NCI-H82 (cell line): ENCODE measurements around the gene CADM2.

Source experiments
- DNase-seq: peaks from one replicate; lab custom pipeline; 2025; lab: John Stamatoyannopoulos, UW

The CADM2 gene

DNA sequence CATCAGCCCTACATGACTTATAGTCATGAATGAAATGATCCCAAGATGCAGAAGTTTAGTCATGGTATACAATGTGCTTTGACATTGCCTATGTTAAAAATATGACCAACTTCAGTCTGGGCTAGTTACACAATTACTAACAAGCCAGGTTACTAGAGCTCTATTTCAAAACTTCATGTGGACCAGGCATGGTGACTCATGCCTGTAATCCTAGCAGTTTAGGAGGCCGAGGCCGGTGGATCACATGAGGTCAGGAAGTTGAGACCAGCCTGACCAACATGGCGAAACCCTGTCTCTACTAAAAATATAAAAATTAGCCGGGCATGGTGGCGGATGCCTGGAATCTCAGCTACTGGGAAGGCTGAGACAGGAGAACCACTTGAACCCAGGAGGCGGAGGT, 613.0 kb downstream of the CADM2 start:
- DNase-seq = no peak

DNA sequence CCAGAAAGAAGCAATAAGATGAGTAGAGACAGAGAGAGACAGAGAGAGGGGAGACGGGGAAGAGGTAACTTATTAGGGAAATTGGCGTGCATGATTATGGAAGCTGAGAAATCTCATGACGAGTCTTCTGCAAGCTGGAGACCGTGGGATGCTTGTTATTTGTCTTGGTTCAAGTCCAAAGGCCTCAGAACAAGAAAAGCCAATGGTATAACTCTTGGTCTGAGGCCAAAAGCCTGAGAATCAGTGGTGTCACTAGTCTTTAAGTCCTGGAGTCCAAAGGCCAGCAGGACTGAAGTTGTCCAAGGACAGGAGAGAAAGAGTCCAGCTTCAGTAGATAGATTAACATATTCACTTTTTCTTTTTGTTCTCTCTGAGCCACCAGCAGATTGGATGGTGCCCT, 613.6 kb downstream of the CADM2 start:
- DNase-seq = no peak

DNA sequence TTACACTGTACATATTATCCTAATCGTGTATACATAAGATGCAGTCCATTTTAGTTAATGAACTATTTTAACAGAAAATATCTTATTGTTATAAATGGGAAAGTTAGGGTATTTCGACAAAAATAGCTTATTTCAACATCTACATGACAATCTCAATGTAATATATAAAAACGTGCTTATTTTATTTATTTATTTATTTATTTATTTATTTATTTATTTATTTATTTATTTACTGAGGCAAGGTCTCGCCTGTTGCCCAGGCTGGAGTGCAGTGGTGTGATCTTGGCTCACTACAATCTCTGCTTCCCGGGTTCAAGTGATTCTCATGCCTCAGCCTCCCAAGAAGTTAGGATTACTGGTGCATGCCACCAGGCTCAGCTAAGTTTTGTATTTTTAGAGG, 614.2 kb downstream of the CADM2 start:
- no peak for DNase-seq

DNA sequence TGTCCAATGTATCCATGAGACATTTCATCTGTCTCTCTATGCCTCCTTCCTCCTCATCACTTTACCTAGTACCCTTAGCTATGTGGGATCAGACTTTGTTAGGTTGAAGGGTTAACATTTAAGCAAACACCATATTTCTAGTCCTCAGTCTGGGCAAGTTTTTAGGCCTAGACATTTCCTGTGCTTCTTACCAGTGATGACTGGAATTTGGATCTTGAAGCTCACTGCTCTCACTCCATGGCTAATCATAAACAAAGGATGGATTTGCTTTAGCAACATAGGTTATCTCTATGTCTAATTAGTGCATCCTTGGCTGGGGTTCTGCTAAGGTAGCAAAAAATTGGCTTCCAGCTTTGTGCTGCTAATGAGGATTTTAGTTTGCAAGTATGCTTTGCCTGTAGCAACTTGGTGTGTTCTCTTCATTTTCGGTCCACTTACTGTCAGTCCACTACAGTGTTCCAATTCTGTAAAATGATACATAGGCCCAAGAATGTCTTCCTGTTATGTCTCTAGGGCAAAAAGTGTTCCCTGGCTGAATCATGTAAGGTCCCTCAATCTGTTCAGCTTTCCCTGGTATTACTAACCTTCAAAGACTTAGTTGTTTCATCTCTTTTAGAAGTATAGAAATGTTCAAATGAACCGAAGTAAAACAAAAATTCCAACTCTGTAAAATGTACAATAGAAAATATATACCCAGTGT, 615.4 kb downstream of the CADM2 start:
- DNase-seq = no peak

DNA sequence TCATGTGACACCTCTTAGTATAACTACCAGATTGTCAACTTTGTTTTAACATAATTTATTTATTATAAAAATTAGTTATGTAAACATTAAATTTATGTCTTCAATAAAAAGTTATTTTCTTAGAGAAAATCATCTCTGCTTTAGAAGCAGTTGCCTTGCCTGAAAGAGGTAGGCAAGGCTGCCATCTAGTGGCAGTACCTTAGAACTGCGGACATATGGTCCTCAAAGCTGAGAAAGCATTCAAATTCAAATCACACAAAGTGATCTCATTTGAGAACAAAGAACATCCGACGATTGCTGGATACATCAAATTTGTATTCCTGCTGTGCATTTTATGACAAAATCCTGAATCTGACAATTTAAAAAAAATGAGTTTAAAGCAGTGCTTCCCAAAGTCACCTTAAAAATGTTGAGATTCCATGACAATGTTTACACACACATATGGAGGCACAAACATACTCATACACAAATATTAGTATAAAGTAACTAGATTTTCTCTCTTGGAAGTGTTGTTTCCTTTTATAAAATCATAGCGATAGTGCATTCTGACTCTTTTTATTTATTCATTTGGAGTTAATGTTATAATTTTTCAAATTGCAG, 617.4 kb downstream of the CADM2 start:
- peak; percentile 62 for DNase-seq

DNA sequence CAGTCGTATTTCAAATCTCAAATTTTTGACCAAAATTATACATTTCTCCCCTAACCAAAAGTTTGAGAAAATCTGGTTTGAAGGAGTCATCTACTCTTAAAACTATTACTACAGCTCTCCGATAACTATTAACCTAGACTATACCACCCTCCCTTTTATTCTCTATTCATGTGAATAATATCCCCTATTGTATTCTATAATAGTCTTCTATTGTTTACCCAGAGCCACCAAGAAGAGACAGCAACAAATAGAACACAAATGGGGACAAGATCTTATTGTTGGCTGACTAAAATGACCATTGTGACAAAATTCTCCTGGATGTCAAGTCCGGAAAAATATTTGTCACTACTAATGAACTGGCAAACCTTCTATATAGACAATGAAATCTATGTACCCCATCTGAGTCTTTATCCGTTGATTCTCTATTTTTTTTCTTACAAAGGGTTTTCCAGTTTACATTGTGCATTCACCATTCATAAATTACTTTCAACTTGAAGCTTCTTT, 618.0 kb downstream of the CADM2 start:
- DNase-seq = no peak

DNA sequence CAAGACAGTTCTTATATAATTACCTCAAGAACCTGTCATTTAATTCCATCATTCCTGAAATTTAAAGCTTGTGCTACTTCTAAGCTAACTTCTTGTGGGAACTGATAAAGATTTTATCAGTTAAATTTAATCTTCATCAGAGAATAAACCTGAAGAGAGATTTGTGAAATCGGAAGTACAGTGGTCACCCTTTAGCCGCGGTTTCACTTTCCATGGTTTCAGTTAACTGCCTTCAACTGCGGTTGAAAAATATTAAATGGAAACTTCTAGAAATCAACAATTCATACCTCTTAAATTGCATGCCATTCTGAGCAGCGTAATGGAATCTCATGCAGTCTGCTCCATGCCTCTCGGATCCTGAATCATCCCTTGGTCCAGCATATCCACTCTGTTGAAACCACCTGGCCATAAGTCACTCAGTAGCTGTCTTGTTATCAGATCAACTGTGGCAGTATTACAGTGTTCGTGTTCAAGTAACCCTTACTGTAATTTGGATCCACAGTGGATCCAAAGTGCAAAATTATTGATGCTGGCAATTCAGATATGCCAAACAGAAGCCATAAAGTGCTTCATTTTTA, 626.1 kb downstream of the CADM2 start:
- no peak for DNase-seq

DNA sequence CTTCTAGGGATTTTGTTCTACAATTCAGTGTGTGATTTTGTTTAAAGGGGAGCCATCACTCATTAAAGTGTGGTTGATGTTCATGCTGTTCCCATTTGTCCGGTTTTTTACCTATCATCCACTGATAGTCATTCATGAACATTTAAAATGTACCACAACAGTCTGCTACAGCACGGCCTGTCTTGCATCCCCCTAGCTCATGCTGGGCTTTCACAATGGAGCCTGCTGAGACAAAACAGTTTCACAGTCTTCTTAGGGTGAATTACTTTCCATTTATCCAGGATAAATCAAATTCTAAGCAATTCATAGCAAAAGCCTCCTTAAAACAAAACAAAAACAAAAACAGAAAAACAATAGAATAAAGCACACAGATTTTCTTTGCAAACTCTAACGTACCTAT, 627.2 kb downstream of the CADM2 start:
- DNase-seq = no peak

DNA sequence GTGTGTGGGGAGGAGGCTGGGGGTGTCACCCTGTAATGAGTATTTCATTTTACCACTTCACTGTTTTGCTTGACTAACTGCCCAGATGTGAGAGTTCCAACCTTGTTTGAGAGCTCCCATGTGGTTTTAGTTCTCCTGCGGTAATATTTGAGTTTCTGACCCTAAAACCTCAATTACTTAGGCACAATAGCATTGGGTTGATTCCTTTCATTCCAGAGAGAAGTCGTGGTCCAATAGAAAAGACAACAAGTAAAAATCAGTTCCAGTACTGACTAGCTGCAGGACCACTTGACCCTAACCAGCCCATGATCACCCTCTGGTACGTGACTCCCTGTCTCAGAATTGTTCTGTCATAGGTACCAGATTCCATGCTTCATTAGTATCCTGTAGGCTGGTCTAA, 630.4 kb downstream of the CADM2 start:
- no peak for DNase-seq

DNA sequence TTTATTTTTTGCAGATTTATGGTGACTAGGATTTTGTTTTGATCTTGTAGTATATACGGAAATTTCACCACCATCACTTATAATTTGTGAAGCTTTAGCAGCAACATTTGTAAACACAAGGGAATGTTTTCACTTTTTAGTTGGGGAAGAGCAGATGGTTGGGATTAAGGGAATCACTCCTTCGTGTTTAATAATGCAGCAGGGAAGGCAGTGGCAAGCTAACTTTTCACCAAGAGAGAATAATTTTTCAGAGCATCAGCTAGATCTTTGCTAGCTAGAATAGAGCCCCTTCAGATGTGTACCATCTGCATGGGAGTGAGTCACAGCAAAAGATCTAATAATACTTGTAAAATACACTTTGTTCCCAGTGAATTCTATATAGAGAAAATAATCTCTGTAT, 632.7 kb downstream of the CADM2 start:
- DNase-seq = peak; percentile 54

DNA sequence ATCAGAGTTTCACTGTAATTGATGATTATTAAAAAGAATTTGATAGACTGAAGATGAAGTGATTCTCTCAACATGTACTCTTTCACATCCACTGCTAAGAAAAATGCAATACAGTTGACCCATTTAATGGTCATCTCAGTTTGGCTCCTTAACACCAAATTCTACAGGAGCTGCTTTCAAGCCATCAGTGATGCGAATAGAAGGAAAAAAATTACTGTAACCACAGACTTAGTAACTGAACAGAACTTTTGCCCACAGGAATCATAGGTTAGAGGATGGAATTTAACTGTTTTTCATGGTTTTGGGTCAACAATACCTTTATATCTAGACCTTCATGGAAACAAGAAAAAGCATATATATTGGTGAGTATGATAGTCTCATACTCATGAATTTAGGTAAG, 633.5 kb downstream of the CADM2 start:
- DNase-seq = no peak

DNA sequence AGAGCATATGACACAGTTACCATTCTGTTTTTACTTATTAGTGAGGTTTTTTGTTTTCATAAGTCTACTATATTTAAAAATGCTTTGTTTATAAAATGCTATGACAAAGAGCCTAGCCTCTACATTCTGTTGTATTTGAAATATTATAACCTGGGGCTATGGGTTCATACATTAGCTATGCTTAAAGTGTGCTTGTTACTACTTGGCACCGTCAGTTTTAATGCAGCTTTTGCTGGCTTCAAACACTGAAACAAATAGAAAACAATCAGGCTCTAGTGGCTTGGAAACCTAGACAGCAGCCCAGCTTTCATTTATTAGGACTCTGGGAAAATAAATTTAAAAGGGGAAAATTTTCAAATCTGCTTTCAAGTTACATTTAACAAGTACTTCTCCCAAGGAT, 635.9 kb downstream of the CADM2 start:
- DNase-seq = no peak

DNA sequence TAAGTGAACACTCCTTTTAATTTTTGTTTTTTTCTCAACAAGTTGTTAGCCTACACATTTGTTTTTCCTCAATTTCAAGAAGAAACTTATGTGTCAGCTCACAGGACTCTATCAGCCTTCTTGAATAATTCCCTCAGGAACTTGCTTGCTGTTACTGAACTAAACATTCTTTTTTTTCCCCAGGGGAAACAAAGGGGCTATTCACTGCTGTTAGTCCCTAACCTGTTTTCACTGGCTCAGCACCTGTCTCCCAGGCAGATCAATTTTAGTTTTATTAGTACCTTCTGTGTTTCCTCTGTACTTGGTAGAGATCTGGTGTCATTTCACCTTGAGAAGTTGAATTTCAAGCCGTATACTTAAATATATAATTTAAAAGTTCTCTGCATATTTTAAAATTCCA, 644.6 kb downstream of the CADM2 start:
- no peak for DNase-seq

DNA sequence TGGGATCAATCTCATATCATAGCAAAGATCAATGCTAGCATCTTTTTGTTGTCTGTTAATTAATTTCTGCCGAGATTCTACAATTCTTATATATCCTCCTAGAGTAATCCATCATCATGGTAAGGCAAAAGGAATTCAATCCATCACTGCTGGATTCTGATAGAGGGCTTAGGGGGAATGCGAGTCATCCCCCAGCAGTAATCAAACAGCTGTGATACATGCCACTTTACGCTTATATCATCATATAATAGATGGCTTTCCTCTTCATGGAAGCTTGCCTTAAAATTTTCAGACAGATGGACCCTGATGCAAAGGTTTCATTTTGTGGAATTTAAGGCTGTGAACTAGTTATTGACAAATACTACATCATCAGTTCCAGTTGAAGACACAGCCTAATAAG, 645.9 kb downstream of the CADM2 start:
- DNase-seq = peak; percentile 3

DNA sequence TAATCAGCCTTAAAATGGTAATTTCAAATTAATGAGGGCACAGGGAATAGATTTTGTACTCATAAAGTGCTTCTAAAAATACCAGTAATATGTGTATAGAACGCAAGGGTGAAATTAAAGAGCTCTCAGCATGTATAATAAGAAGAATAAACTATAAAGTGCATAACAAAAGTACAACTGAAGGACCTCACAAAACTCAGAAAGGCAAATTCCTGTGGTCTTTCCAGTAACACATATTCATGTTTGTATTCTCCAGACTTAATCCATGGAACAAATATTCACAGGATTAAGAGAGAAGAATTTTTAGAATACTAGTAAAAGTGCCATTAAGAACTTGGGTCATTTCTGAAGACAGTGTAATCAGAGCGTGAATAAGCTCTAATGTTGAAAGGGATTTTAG, 646.3 kb downstream of the CADM2 start:
- no peak for DNase-seq

DNA sequence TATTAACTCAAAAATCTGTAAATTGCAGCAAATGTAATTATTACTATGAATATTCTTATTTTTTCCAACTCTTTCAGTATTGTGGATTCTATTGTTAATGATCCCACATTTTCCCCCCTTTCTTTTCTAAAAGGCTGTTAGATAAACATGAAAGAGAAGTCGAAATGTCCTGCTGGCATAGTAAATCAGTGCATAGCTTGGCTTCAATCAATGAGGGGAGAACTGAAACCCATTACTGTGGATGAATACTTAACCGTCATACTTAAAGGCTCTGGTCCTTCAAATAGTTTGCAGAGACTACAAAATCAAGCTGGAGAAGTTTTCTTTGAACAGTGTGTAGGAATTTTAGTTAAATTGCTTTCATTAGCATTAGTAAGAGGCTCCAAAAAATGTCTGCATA, 667.9 kb downstream of the CADM2 start:
- DNase-seq = no peak

DNA sequence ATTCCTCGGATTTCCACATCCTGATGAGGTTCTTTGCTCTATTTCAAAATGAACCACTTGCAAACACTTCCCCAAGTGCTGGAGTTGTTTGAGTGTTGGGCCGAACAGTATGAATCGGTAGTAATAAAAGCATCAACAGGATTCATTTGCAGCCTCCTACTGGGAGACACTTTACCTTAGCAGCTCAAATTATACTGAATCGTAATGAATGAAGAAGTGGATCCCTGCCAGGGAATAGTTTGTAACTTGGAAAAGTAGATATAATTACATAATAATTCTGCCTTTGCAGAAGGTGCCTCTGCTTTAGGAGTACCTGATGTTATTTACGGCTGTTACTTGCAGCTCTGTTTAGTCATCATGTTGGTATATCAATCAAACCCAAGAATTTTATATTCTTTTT, 669.1 kb downstream of the CADM2 start:
- no peak for DNase-seq

DNA sequence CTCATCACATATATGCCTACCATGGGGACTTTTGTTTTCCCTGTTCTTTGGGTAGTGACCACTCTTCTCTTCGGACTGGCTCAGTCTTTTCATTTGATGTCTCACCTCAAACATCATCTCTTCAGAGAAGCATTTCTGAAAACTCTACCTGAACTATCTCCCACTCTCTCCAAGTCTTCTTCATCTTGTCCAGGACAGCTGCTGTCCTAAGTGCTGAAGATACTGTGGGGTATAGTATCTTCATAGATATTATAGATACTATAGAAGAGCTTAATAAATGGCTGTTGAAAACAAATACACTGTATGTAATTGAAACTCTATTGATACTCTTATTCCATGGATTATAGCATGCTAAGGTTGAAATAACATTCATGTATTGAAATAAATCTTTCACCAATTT, 672.3 kb downstream of the CADM2 start:
- no peak for DNase-seq

DNA sequence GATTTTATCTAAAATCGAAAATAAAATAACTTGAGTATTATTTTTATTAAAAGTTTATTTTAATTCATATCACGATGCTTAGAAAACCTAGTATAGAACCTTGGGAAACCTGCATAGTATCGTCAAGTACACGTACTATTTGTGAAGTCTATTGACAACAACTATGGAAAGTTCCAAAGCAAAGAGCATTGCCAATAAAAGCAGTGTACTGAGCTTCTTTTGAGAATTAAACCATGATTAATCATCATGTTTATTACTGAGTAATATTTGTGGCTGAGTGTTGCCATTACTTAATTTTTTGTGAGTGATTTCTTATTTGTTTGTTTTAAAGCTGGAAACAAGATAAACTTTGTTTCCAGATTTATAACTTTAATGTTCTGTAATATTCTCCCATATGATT, 674.1 kb downstream of the CADM2 start:
- DNase-seq = no peak

DNA sequence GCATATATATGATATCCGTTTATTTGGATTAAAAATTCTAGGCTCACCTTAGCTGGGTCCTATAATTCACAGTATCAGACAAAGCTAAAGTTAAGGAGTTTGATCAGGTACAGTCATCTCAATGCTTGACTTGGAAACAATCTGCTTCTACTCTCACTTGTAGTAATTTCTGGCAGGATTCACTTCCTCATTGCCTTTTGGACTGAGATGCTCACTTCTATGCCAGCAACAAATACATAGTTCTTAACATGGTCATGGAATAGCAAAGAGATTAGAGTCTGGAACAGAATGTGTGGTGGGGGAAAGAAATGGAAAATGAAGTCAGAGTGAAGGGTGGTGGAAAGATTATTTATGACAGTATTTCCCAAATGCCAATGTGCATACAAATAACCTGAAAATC, 693.6 kb downstream of the CADM2 start:
- no peak for DNase-seq

DNA sequence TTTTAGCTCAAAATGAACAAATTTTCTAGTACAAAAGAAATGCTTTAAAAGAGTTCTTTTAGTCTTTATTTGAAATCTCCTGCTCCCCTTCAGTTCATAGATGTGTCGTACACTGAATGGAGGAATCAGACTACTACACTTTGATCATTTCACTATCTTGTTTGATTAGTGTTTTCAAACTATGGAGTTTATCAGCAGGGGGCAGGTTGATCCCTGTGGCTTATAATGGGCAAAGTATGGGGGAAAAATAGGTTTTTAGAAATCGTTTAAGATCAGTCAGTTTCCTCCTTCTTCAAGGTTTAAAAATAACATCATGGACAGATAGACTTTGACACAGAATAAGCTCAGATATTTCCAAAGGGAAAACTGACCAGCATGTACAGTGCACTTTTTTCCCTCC, 701.7 kb downstream of the CADM2 start:
- no peak for DNase-seq

DNA sequence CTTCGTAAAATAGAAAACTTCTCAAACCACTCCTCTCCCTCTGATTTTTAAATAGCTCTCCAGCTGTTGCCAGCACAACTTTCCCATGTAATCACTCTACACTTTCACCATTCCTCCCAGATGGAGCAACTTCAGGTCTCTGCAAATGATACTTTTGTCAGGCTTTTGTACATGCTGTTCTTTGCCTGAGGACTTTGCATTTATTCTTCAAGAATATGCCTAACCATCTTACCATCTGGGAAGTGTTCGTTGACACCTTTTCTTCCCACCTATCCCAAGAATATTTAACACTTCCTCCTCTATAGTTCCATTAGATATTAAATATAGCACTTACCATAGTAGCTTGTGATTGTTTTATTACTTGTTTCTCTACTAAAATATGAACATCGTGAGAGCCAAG, 703.7 kb downstream of the CADM2 start:
- DNase-seq = no peak

DNA sequence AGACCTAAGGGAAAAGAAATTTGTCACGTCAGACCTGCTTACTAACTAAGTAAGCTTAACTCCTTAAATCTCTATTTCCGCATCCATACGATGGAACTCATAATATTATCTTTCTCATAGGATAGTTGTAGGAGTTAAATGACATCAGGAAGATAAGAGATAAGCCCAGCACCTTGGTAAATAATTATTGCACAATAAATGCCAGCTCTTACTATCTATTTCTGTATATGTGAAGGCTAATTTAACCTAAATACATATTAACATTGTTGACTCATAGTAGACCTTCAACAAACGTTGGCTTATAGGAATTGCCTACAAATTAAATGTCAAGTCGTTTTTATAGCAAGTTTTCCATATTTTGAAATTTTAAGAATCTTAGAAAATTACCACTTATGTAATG, 709.0 kb downstream of the CADM2 start:
- DNase-seq = no peak
